GM06990 (cell line): ENCODE results near the gene ZCCHC2.

Experiments
- DNase-seq: peaks from one replicate; pipeline ENCODE4 v3.0.0-alpha.2; 2011; ENCODE audit not compliant: insufficient read length; ENCODE audit errors: extremely low read depth
- H3K27me3 ChIP-seq: replicated peaks from 2 replicates; pipeline ENCODE4 v1.6.0; 2011; ENCODE audit warnings: low read length; ENCODE audit not compliant: control insufficient read depth, insufficient read depth
- H3K36me3 ChIP-seq: 2 replicates; pipeline ENCODE4 v1.5.1; 2011; ENCODE audit warnings: low read length; ENCODE audit not compliant: control insufficient read depth, insufficient read depth
- H3K4me3 ChIP-seq: replicated peaks from 2 replicates; pipeline ENCODE4 v1.5.1; 2011; ENCODE audit warnings: low read depth, mild to moderate bottlenecking, control low read depth, low read length
- TF ChIP-seq, protein P1 (sequence below): IDR thresholded peaks from 2 replicates; pipeline ENCODE4 v1.5.1; 2011; ENCODE audit warnings: low read length, control low read depth, mild to moderate bottlenecking, inconsistent platforms; ENCODE audit not compliant: insufficient read depth, poor library complexity, severe bottlenecking

Gene ZCCHC2

DNA sequence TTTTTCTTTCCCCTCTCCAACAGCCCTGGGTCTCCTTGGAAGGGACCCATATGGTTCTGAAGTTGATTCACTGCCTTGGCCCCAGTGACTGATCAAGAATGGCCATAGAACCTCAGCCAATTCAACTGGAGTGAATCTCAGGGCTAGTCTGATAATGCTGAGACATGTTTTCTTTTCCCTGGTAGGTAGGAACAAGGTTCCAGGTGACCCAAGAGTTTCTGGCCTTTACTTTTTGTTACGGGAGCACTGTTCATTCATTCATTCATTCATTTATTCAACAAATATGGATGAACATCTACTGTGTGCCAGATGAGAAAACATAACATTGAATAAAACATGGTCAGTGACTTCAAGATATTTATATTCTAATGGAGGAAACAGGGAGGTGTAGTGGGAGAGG, 3.1 kb upstream of the ZCCHC2 start:
- Histone ChIP-seq H3K4me3 (no peak overlapping the region), H3K36me3 (no peaks in the 10 kb centered on the region), H3K27me3 (no peaks in the 10 kb centered on the region)
- DNase-seq, result no peak
- TF ChIP-seq, protein P1, sequence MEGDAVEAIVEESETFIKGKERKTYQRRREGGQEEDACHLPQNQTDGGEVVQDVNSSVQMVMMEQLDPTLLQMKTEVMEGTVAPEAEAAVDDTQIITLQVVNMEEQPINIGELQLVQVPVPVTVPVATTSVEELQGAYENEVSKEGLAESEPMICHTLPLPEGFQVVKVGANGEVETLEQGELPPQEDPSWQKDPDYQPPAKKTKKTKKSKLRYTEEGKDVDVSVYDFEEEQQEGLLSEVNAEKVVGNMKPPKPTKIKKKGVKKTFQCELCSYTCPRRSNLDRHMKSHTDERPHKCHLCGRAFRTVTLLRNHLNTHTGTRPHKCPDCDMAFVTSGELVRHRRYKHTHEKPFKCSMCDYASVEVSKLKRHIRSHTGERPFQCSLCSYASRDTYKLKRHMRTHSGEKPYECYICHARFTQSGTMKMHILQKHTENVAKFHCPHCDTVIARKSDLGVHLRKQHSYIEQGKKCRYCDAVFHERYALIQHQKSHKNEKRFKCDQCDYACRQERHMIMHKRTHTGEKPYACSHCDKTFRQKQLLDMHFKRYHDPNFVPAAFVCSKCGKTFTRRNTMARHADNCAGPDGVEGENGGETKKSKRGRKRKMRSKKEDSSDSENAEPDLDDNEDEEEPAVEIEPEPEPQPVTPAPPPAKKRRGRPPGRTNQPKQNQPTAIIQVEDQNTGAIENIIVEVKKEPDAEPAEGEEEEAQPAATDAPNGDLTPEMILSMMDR, result no peak

DNA sequence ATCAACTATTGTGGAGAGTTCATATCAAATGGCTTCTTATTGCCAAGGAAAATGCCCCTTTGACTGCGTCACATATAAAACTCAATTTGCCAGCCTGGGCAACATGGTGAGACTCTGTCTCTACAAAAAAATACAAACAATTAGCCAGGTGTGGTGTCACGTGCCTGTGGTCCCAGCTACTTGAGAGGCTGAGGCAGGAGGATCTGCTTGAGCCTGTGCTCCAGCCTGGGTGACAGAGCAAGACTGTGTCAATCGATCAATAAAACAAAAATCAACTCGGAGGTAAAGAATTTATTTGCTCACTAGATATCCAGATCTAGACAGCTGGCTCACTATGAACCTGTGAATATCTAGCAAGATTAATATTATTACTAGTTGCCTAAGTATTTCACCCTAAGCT, 1.7 kb upstream of the ZCCHC2 start:
- no peak for DNase-seq
- TF ChIP-seq, protein P1, result no peak
- H3K4me3 ChIP-seq, result no peak overlapping the region
- H3K36me3 ChIP-seq, result no peaks in the 10 kb centered on the region
- H3K27me3 ChIP-seq, result no peaks in the 10 kb centered on the region

DNA sequence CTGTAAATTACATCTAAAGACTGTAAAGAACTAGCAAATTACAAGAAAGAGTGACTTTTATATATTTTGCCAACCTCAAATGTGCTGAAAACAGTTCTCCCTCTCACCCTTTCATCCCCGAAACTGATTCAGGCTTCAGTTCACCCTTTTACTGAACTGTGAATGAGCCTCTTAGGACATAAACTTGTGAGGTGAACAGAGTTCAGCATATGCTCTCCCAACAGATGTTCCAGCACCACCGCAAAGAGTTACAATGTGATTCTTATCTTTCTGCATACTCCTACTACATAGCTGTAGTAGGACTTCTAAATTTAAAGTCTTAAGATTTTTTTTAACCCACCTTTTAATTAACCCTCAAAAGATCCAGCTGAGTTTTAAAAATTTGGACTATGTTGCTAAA, 1.2 kb upstream of the ZCCHC2 start:
- no peak for DNase-seq
- Histone ChIP-seq H3K4me3 (peak overlapping the region; percentile 86), H3K27me3 (no peaks in the 10 kb centered on the region), H3K36me3 (no peaks in the 10 kb centered on the region)
- TF ChIP-seq, protein P1, result no peak

DNA sequence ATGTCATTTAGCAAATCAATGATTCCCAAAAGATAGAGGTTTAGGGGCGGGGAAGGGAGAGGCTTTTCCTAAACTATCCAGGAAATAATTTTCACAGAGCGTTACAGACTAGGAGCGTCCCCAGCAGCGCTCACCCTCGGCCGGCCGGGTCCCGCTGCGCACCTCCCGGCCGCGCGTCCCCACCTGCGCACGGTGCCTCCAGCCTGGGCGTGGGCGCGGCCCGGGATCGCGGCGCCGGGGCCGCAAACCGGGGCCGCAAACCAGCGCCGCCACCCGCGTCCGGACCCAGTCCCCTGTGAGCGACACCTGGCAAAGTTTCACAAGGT, 684 bp upstream of the ZCCHC2 start:
- no peaks in the 10 kb centered on the region for H3K27me3 ChIP-seq
- DNase-seq, result no peak
- TF ChIP-seq, protein P1, result no peak
- no peaks in the 10 kb centered on the region for H3K36me3 ChIP-seq
- H3K4me3 ChIP-seq, result peak overlapping the region; percentile 86

DNA sequence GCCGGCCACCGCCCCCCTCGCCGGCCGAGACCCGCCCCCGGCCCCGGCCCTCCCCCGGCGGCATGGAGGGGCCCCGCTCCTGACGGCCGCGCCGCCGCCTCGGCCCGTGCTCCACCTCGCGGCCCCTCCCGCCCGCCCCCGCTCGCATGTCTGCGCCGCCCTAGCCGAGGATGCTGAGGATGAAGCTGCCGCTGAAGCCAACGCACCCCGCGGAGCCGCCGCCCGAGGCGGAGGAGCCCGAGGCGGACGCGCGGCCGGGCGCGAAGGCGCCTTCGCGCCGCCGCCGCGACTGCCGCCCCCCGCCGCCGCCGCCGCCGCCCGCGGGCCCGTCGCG, 397 bp downstream of the ZCCHC2 start:
- DNase-seq, result no peak
- no peaks in the 10 kb centered on the region for H3K27me3 ChIP-seq
- H3K36me3 ChIP-seq, result no peaks in the 10 kb centered on the region
- H3K4me3 ChIP-seq, result peak overlapping the region; percentile 86
- TF ChIP-seq, protein P1, result no peak

DNA sequence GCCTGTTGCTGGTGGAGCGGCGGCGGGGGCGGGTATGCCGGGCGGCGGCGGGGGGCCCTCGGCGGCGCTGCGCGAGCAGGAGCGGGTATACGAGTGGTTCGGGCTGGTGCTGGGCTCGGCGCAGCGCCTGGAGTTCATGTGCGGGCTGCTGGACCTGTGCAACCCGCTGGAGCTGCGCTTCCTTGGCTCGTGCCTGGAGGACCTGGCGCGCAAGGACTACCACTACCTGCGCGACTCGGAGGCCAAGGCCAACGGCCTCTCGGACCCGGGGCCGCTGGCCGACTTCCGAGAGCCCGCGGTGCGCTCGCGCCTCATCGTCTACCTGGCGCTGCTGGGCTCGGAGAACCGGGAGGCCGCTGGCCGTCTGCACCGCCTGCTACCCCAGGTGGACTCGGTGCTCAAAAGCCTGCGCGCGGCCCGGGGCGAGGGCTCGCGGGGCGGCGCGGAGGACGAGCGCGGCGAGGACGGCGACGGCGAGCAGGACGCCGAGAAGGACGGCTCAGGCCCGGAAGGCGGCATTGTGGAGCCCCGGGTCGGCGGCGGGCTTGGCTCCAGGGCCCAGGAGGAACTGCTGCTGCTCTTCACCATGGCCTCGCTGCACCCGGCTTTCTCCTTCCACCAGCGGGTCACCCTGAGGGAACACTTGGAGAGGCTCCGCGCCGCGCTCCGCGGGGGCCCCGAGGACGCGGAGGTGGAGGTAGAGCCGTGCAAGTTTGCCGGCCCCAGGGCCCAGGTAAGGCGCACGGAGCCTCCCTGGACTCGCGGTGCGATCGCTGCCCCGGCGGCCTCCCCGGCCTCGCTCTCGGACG, 1.0 kb downstream of the ZCCHC2 start:
- peak; percentile 78 for DNase-seq
- no peaks in the 10 kb centered on the region for H3K36me3 ChIP-seq

More for the DNA sequence above, 1.0 kb downstream of the ZCCHC2 start:
- Histone ChIP-seq H3K4me3 (peak overlapping the region; percentile 84), H3K27me3 (no peaks in the 10 kb centered on the region)
- TF ChIP-seq, protein P1, result no peak
